Measurements from ENCODE around the gene RNF222.
"Not testable (repeated sequence)": the region's sequence is repeated elsewhere in the genome, so short reads cannot be mapped to it uniquely, and the experiment has no call there.

Gene RNF222

GRCh38 chr17:8350339-8350738 lies 47.3 kb downstream of the RNF222 start:
- DNase-seq (ENCODE audit: extremely low read depth, insufficient read length), result no peak
- H3K27me3 ChIP-seq (replicated peaks; ENCODE audit: control insufficient read depth, insufficient read depth, low read length), result no peaks in the 10 kb centered on the region; the same call in 1 of the 2 replicates
- H3K4me3 ChIP-seq (replicated peaks; ENCODE audit: low read depth, low read length), result no peak overlapping the region
- no peak for TF ChIP-seq CTCF (IDR thresholded peaks at IDR 0.05; ENCODE audit: insufficient read depth, low read length, poor library complexity, severe bottlenecking)
- H3K36me3 ChIP-seq (ENCODE audit: control insufficient read depth, insufficient read depth, low read length), result no peaks in the 10 kb centered on the region

- not testable (repeated sequence) for H3K36me3 ChIP-seq (ENCODE audit: control insufficient read depth, insufficient read depth, low read length)
Observed at GRCh38 chr17:8347001-8347400, 50.6 kb downstream of the RNF222 start.

GRCh38 chr17:8345951-8346665 lies 51.5 kb downstream of the RNF222 start:
- H3K27me3 ChIP-seq (replicated peaks; ENCODE audit: control insufficient read depth, insufficient read depth, low read length), result no peaks in the 10 kb centered on the region; the same call in 1 of the 2 replicates
- no peak overlapping the region for H3K4me3 ChIP-seq (replicated peaks; ENCODE audit: low read depth, low read length)
- no peak for DNase-seq (ENCODE audit: extremely low read depth, insufficient read length)
- no peak for TF ChIP-seq CTCF (IDR thresholded peaks at IDR 0.05; ENCODE audit: insufficient read depth, low read length, poor library complexity, severe bottlenecking)
- no peaks in the 10 kb centered on the region for H3K36me3 ChIP-seq (ENCODE audit: control insufficient read depth, insufficient read depth, low read length)

More at GRCh38 chr17:8347001-8347400, 50.6 kb downstream of the RNF222 start:
- DNase-seq (ENCODE audit: extremely low read depth, insufficient read length); H3K4me3 ChIP-seq (replicated peaks; ENCODE audit: low read depth, low read length); H3K27me3 ChIP-seq (replicated peaks; ENCODE audit: control insufficient read depth, insufficient read depth, low read length): not testable (repeated sequence)

GRCh38 chr17:8345052-8345690 lies 52.5 kb downstream of the RNF222 start:
- Histone ChIP-seq H3K27me3 (replicated peaks; ENCODE audit: control insufficient read depth, insufficient read depth, low read length) (no peaks in the 10 kb centered on the region; the same call in 1 of the 2 replicates), H3K4me3 (replicated peaks; ENCODE audit: low read depth, low read length) (no peak overlapping the region), H3K36me3 (ENCODE audit: control insufficient read depth, insufficient read depth, low read length) (no peaks in the 10 kb centered on the region)
- TF ChIP-seq CTCF (IDR thresholded peaks at IDR 0.05; ENCODE audit: insufficient read depth, low read length, poor library complexity, severe bottlenecking), result no peak
- DNase-seq (ENCODE audit: extremely low read depth, insufficient read length), result no peak

DNA sequence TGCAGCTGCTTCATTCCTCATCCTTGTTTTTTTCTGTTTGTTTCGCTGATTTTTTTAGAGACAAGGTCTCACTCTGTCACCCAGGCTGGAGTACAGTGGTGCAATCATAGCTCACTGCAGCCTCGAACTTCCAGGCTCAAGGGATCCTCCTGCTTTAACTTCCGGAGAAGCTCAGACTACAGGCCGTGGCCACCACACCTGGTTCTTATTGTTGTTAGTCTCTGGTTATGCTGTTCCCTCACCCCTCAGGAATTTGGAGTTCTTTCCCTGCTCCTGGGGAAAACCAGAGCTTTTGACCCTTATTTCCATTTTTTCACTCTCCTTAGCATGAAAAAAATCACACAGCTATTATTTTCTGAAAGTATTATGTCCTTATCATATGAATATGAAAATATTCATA lies 56.2 kb downstream of the RNF222 start:
- Histone ChIP-seq H3K36me3 (ENCODE audit: control insufficient read depth, insufficient read depth, low read length) (no peaks in the 10 kb centered on the region), H3K4me3 (replicated peaks; ENCODE audit: low read depth, low read length) (no peak overlapping the region), H3K27me3 (replicated peaks; ENCODE audit: control insufficient read depth, insufficient read depth, low read length) (no peaks in the 10 kb centered on the region)
- no peak for TF ChIP-seq CTCF (IDR thresholded peaks at IDR 0.05; ENCODE audit: insufficient read depth, low read length, poor library complexity, severe bottlenecking)
- DNase-seq (ENCODE audit: extremely low read depth, insufficient read length), result no peak
